HepG2 (cell line): ENCODE data around the gene NR2F1-AS1. TPM values are rescaled to one million over a fixed set of nuclear protein-coding genes. Genes with fewer than 3 reads are reported as not detected.

Experiments
- ARNT ChIP-seq: fragments of 450-650 bp; IDR thresholded peaks from 2 replicates; pipeline ENCODE4 v1.6.1; 2017
- ATAD3A ChIP-seq: sonication (generic); formaldehyde crosslinking; IDR thresholded peaks from 2 replicates; pipeline ENCODE4 v1.4.0; 2020; ENCODE audit warnings: missing genetic modification reagents
- ATF2 ChIP-seq: sonication (generic); formaldehyde crosslinking; IDR thresholded peaks from 2 replicates; pipeline ENCODE4 v1.4.0; 2020; ENCODE audit warnings: missing genetic modification reagents
- CTCF ChIP-seq: sonication (generic); formaldehyde crosslinking; IDR thresholded peaks from 2 replicates; pipeline ENCODE4 v1.5.0; 2020; ENCODE audit warnings: mild to moderate bottlenecking, missing genetic modification reagents, moderate library complexity
- ETV6 ChIP-seq: sonication (generic); formaldehyde crosslinking; conservative IDR thresholded peaks from 2 replicates; pipeline ENCODE4 v1.4.0; 2020; ENCODE audit warnings: missing genetic modification reagents
- HNF4G ChIP-seq, 2 experiments: sonication (generic) in 1 of 2; formaldehyde crosslinking in 1 of 2; IDR thresholded peaks; 2 replicates each; pipeline versions ENCODE4 v1.4.0 to v1.6.1; 2011 to 2020; ENCODE audit warnings: borderline replicate concordance in 2 of 2, low read depth in 2 of 2, mild to moderate bottlenecking in 2 of 2, low read length in 1 of 2, missing genetic modification reagents in 1 of 2, moderate library complexity in 1 of 2
- IKZF5 ChIP-seq: IDR thresholded peaks from 2 replicates; pipeline ENCODE4 v1.6.1; 2018; ENCODE audit warnings: missing genetic modification reagents, mild to moderate bottlenecking, missing compliant biosample characterization
- JUNB ChIP-seq: sonication (generic); formaldehyde crosslinking; IDR thresholded peaks from 2 replicates; pipeline ENCODE4 v1.8.0; 2022; ENCODE audit warnings: missing genetic modification reagents, mild to moderate bottlenecking, borderline replicate concordance
- PCBP1 ChIP-seq: fragments of 200-400 bp; formaldehyde crosslinking; IDR thresholded peaks from 2 replicates; pipeline ENCODE4 v1.6.1; 2017; ENCODE audit warnings: mild to moderate bottlenecking, low read depth, low read length, borderline replicate concordance
- PTBP1 ChIP-seq: fragments of 200-400 bp; formaldehyde crosslinking; IDR thresholded peaks from 2 replicates; pipeline ENCODE4 v1.6.1; 2018; ENCODE audit warnings: low read length, low read depth; ENCODE audit not compliant: poor library complexity, severe bottlenecking
- SKIL ChIP-seq: sonication (generic); formaldehyde crosslinking; IDR thresholded peaks from 2 replicates; pipeline ENCODE4 v1.8.0; 2022; ENCODE audit warnings: missing genetic modification reagents, mild to moderate bottlenecking, moderate library complexity, borderline replicate concordance
- STAG1 ChIP-seq: sonication (generic); formaldehyde crosslinking; IDR thresholded peaks from 2 replicates; pipeline ENCODE4 v1.4.0; 2020; ENCODE audit warnings: missing genetic modification reagents
- TOE1 ChIP-seq: sonication (generic); formaldehyde crosslinking; IDR thresholded peaks from 2 replicates; pipeline ENCODE4 v1.4.0; 2020; ENCODE audit warnings: mild to moderate bottlenecking, missing genetic modification reagents
- ZBTB49 ChIP-seq: sonication (generic); formaldehyde crosslinking; IDR thresholded peaks from 2 replicates; pipeline ENCODE4 v1.4.0; 2020; ENCODE audit warnings: missing genetic modification reagents, borderline replicate concordance
- ZFP36L1 ChIP-seq: sonication (generic); formaldehyde crosslinking; IDR thresholded peaks from 2 replicates; pipeline ENCODE4 v1.8.0; 2022; ENCODE audit warnings: mild to moderate bottlenecking, missing genetic modification reagents, moderate library complexity
- ZMAT3 ChIP-seq: sonication (generic); formaldehyde crosslinking; conservative IDR thresholded peaks from 2 replicates; pipeline ENCODE4 v1.7.0; 2021; ENCODE audit warnings: missing genetic modification reagents
- ZNF431 ChIP-seq: sonication (generic); formaldehyde crosslinking; IDR thresholded peaks from 2 replicates; pipeline ENCODE4 v1.9.0; 2022; ENCODE audit warnings: missing genetic modification reagents, low read depth, mild to moderate bottlenecking, borderline replicate concordance
- ZNF674 ChIP-seq: sonication (generic); formaldehyde crosslinking; IDR thresholded peaks from 2 replicates; pipeline ENCODE4 v1.5.0; 2020; ENCODE audit warnings: low read depth, mild to moderate bottlenecking, missing genetic modification reagents
- polyA plus RNA-seq, 8 experiments: library from polyadenylated mRNA; depleted of rRNA in 3 of 8; stranded (reverse) in 7 of 8; unstranded in 1 of 8; fragments of >200 nt; fragmentation: Illumina TruSeq in 4 of 8; extraction: Trizol in 4 of 8; gene quantifications; 2 replicates each; pipeline versions ENCODE4 v1.2.1 to v1.2.3, GENCODE V29; 2011 to 2016; ENCODE audit warnings: low read depth in 4 of 8, missing spikeins in 1 of 8, mixed read lengths in 1 of 8; ENCODE audit not compliant: insufficient read depth in 1 of 8
- total RNA-seq, 5 experiments: library from RNA; depleted of rRNA; stranded (reverse); fragments of >200 nt; fragmentation: Illumina TruSeq; extraction: Trizol; gene quantifications; 2 replicates each; pipeline ENCODE4 v1.2.3, GENCODE V29; 2016; ENCODE audit warnings: low read depth in 1 of 5

Gene NR2F1-AS1
- total and polyA plus RNA-seq, 2 of the 13 experiments (the other 11 are each of a cell fraction or from before 2014, with no cell fraction given): 2.8 TPM

- TF ChIP-seq PCBP1 (no peak), JUNB (no peak), PTBP1 (no peak), CTCF (peak; percentile 68), TOE1 (CRISPR knock-in tag) (no peak), ATAD3A (CRISPR knock-in tag) (no peak), SKIL (CRISPR knock-in tag) (no peak), ZNF674 (no peak), IKZF5 (CRISPR knock-in tag) (no peak), STAG1 (CRISPR knock-in tag) (peak; percentile 69), ETV6 (no peak), ZMAT3 (no peak), ZNF431 (CRISPR knock-in tag) (no peak), ATF2 (CRISPR knock-in tag) (no peak), ZBTB49 (CRISPR knock-in tag) (no peak), ZFP36L1 (CRISPR knock-in tag) (no peak), HNF4G (IDR thresholded peaks at IDR 0.05; ENCODE audit: borderline replicate concordance, low read depth, low read length) (no peak), HNF4G (CRISPR knock-in tag; IDR thresholded peaks at IDR 0.05; ENCODE audit: borderline replicate concordance, low read depth) (no peak), ARNT (no peak)
Observed at GRCh38 chr5:93596676-93597490, 15.9 kb upstream of the NR2F1-AS1 start (continued).
